Body of pancreas (tissue), 4 donors: Measurements from ENCODE around the gene DAPK1.

Source experiments
- POLR2A ChIP-seq, 3 donors: fragments of 450-650 bp; IDR thresholded peaks; one replicate each; pipeline ENCODE4 v1.6.1; 2016; ENCODE audit warnings: antibody characterized with exemption in 3 of 3, mild to moderate bottlenecking in 2 of 3
- TF ChIP-seq, protein P1 (sequence below), 7 experiments: fragments of 450-650 bp in 4 of 7; fragments of 200-600 bp in 3 of 7; sonication (generic) in 3 of 7; IDR thresholded peaks; one replicate each; pipeline ENCODE4 v1.5.1; 2016 to 2019; ENCODE audit warnings: antibody characterized with exemption in 7 of 7

DNA sequence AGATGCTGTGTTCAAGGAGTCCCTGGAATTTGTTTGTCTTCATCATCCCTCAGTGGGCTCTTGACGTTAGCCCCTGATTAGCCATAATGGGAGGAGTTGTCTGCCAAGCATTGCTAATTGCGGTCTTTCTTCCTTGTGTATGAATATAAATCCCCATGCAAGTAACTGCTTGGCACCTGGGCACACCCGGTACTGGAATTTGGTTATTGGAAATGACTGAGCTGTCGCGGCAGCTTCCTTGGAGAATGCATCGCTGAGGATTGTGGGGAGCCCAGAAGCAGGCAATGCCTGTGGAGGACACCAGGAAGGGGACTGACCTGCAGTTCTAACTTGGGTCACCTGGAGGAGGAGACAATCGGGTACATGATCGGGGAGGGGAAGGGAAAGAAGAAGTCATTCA lies 174.9 kb downstream of the DAPK1 start:
- TF ChIP-seq, protein P1, sequence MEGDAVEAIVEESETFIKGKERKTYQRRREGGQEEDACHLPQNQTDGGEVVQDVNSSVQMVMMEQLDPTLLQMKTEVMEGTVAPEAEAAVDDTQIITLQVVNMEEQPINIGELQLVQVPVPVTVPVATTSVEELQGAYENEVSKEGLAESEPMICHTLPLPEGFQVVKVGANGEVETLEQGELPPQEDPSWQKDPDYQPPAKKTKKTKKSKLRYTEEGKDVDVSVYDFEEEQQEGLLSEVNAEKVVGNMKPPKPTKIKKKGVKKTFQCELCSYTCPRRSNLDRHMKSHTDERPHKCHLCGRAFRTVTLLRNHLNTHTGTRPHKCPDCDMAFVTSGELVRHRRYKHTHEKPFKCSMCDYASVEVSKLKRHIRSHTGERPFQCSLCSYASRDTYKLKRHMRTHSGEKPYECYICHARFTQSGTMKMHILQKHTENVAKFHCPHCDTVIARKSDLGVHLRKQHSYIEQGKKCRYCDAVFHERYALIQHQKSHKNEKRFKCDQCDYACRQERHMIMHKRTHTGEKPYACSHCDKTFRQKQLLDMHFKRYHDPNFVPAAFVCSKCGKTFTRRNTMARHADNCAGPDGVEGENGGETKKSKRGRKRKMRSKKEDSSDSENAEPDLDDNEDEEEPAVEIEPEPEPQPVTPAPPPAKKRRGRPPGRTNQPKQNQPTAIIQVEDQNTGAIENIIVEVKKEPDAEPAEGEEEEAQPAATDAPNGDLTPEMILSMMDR (IDR thresholded peaks at IDR 0.05) = no peak
- TF ChIP-seq POLR2A (IDR thresholded peaks at IDR 0.05) = no peak
